Activated T-cell treated with anti-CD3 and anti-CD28 coated beads, Interleukin-2, amount 50 U/mL, for 24 hours (primary cell): ENCODE measurements around the gene MGMT.

ENCODE experiments used
- DNase-seq: peaks from one replicate; pipeline ENCODE4 v3.0.0-alpha.2; 2020
- H3K27ac Mint-ChIP-seq: 2 replicates; pipeline ENCODE4 v1.8.0; 2020; ENCODE audit warnings: mild to moderate bottlenecking, mixed read lengths
- H3K27me3 Mint-ChIP-seq: 2 replicates; pipeline ENCODE4 v1.8.0; 2020; ENCODE audit warnings: mixed read lengths
- H3K36me3 Mint-ChIP-seq: 2 replicates; pipeline ENCODE4 v1.8.0; 2020; ENCODE audit warnings: low read depth, mixed read lengths
- H3K4me1 Mint-ChIP-seq: 2 replicates; pipeline ENCODE4 v1.8.0; 2020; ENCODE audit warnings: low read depth, mixed read lengths
- H3K4me3 Mint-ChIP-seq: 2 replicates; pipeline ENCODE4 v1.8.0; 2020; ENCODE audit warnings: mild to moderate bottlenecking, moderate library complexity, mixed read lengths
- H3K9me3 Mint-ChIP-seq: 2 replicates; pipeline ENCODE4 v1.8.0; 2020; ENCODE audit warnings: mixed read lengths

Gene MGMT

DNA sequence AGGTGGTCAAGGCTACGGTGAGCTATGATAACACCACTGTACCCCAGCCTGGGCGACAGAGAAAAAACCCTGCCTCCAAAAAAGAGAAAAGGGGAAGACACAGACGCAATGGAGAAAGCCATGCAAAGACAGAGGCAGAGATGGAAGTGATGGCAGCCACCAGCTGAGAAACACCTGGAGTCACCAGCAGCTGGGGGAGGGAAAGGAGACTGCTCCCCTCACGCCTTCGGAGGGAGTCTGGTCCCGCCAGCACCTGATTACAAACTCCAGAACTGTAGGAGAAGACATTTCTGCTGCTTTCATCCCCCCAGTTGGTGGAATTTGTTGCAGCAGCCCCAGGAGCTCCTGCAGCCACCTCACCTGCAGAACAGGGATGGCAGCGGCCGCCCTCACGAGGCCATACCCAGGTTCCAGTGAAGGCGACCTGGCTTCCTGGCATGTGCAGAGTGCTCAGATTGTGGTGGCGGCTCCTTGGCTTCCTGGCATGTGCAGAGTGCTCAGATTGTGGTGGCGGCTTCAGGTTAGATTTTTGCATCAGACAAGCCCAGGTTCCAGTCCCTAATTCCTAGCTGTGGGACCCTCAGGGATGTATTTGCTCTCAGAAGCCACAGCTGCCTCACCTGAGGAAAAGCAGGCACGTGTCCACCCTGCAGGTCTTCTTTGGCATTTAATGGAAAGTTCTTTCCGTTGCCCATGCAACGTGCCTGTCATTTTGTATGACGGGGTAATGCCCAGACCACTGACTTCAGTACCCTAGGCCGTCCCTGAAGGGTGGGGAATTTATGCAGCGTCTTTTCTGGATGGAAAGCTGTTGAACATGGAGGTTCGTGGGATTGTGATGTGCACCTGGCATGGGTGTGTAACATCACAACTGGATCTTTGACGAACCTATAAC is 314.1 kb downstream of the MGMT start:
- Mint-ChIP-seq H3K4me3 (no peak overlapping the region), H3K27me3 (no peaks in the 10 kb centered on the region), H3K4me1 (no peaks in the 10 kb centered on the region), H3K36me3 (peaks cover 5% of the 10 kb centered on the region), H3K27ac (no peak overlapping the region), H3K9me3 (peaks cover 35% of the 10 kb centered on the region)
- DNase-seq: no peak

- Mint-ChIP-seq H3K9me3 (peaks cover 28% of the 10 kb centered on the region), H3K4me1 (no peaks in the 10 kb centered on the region), H3K4me3 (no peak overlapping the region), H3K36me3 (peaks cover 2% of the 10 kb centered on the region), H3K27me3 (no peaks in the 10 kb centered on the region), H3K27ac (no peak overlapping the region)
- no peak for DNase-seq
Observed at GRCh38 chr10:129784291-129784690, 317.2 kb downstream of the MGMT start.

GRCh38 chr10:129784891-129785290 is 317.9 kb downstream of the MGMT start:
- no peak overlapping the region for H3K4me3 Mint-ChIP-seq
- no peak for DNase-seq
- H3K27ac Mint-ChIP-seq: no peak overlapping the region
- peaks cover 34% of the 10 kb centered on the region for H3K9me3 Mint-ChIP-seq
- H3K27me3 Mint-ChIP-seq: no peaks in the 10 kb centered on the region
- no peaks in the 10 kb centered on the region for H3K4me1 Mint-ChIP-seq
- H3K36me3 Mint-ChIP-seq: peaks cover 2% of the 10 kb centered on the region

- no peak for DNase-seq
- Mint-ChIP-seq H3K9me3 (peaks cover 40% of the 10 kb centered on the region), H3K27me3 (no peaks in the 10 kb centered on the region), H3K36me3 (peaks cover 5% of the 10 kb centered on the region), H3K4me1 (no peaks in the 10 kb centered on the region), H3K27ac (no peak overlapping the region), H3K4me3 (no peak overlapping the region)
Observed at GRCh38 chr10:129785536-129785981, 318.5 kb downstream of the MGMT start.

DNA sequence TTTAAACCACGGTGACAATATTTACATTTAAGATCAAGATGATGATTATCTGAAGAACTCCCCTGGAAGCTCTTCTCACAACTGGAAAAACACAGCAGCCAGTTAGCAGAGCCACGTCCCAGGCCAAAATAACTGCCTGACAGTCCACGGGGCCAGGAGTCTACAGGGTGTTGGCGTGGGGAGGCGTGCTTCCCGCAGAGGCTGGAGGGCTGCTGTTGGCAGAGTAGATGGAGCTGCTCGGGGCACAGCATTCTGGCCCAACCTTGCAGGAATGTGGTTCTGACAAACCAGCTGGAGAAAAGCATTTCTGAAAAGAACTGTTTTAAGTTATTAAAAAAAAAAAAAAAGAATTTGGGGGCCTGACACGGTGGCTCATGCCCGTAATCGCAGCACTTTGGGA is 319.2 kb downstream of the MGMT start:
- no peak for DNase-seq
- peaks cover 45% of the 10 kb centered on the region for H3K9me3 Mint-ChIP-seq
- peaks cover 5% of the 10 kb centered on the region for H3K36me3 Mint-ChIP-seq
- no peaks in the 10 kb centered on the region for H3K4me1 Mint-ChIP-seq
- no peak overlapping the region for H3K27ac Mint-ChIP-seq
- no peak overlapping the region for H3K4me3 Mint-ChIP-seq
- no peaks in the 10 kb centered on the region for H3K27me3 Mint-ChIP-seq

GRCh38 chr10:129787557-129787956 is 320.5 kb downstream of the MGMT start:
- Mint-ChIP-seq H3K4me3 (no peak overlapping the region), H3K4me1 (no peaks in the 10 kb centered on the region), H3K36me3 (peaks cover 5% of the 10 kb centered on the region), H3K27ac (no peak overlapping the region), H3K9me3 (peaks cover 56% of the 10 kb centered on the region), H3K27me3 (no peaks in the 10 kb centered on the region)
- no peak for DNase-seq

DNA sequence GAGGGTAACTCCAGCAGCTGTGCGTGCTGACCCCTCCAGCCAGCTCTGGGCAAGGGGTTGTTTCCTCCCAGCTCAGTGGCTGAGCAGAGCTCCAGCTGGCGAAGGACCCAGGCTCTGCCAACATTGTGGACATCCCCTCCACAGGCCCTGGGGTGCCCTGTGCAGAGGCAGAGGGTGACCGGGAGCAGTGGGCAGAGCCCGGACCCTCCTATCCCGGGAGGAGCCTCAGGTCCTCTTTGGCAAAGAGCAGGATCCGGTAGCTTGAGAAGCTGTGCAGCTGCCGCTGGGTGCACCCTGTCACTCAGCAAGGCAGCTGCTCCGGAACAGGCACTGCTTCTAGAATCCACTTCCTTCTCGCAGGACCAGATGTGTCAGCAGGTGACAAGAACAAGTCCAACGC is 321.2 kb downstream of the MGMT start:
- Mint-ChIP-seq H3K4me3 (no peak overlapping the region), H3K36me3 (peaks cover 5% of the 10 kb centered on the region), H3K4me1 (no peaks in the 10 kb centered on the region), H3K9me3 (peaks cover 55% of the 10 kb centered on the region), H3K27ac (no peak overlapping the region), H3K27me3 (no peaks in the 10 kb centered on the region)
- no peak for DNase-seq

DNA sequence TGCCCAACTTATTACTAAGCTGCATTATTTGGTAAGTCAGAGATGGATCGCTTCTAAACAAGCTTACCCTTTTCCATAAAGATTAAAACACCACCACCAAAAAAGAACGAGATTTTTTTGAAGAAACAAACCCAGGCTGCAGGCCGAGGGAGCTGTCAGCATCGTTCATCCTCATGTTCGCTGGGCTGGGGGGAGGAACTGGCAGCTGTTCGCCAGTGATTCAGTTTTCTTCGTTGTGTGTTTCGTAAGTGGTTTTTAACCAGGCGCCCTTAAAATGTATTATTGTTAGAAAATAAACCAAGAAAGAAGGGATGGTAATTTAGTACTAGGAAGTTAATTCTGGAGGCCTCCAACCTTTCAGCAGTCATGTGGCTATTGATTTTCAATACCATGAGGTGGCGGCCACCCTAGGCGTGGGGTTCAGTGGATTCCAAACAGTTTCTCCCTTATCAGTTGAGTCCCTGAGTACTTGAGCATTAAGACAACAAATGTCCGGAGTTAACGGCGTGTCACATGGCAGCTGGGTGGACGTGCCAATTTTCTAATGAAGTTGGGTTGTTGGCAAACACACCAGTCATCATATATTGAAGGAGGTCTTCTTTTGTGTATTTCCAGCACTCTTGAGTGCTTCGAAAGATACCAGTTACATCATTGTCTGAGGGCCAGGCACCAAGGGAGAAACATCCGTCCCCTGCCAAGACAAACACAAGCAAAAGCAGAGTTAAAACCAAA is 323.8 kb downstream of the MGMT start:
- DNase-seq: no peak
- Mint-ChIP-seq H3K4me3 (no peak overlapping the region), H3K27me3 (no peaks in the 10 kb centered on the region)

DNA sequence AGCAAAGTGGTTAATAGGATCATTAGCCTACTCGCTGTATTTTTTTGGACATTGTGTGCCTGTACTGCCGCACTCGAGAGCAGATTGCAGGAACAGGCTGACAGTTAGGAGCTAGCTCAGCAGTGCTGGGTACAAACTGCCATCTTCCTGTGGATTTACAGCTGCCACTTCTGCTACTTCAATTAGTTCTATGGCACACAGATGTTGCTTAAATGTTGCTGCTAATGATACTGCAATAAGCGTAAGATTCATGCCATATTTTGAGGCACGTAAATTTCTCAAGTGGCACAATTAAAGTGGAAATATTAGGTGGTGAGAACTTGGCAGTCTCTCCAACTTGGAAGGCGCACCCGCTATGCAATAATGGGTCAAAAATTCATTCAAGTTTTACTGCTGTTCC is 325.1 kb downstream of the MGMT start:
- DNase-seq: no peak
- H3K4me1 Mint-ChIP-seq: no peaks in the 10 kb centered on the region

More for the DNA sequence above, 323.8 kb downstream of the MGMT start:
- H3K27ac Mint-ChIP-seq: no peak overlapping the region
- no peaks in the 10 kb centered on the region for H3K4me1 Mint-ChIP-seq
- H3K9me3 Mint-ChIP-seq: peaks cover 54% of the 10 kb centered on the region
- peaks cover 5% of the 10 kb centered on the region for H3K36me3 Mint-ChIP-seq

GRCh38 chr10:129792864-129793263 is 325.8 kb downstream of the MGMT start:
- Mint-ChIP-seq H3K4me1 (no peaks in the 10 kb centered on the region), H3K9me3 (peaks cover 46% of the 10 kb centered on the region), H3K4me3 (no peak overlapping the region), H3K27me3 (no peaks in the 10 kb centered on the region), H3K36me3 (peaks cover 5% of the 10 kb centered on the region), H3K27ac (no peak overlapping the region)
- DNase-seq: no peak

More for the DNA sequence above, 325.1 kb downstream of the MGMT start:
- no peak overlapping the region for H3K27ac Mint-ChIP-seq
- peaks cover 52% of the 10 kb centered on the region for H3K9me3 Mint-ChIP-seq
- peaks cover 5% of the 10 kb centered on the region for H3K36me3 Mint-ChIP-seq
- no peaks in the 10 kb centered on the region for H3K27me3 Mint-ChIP-seq
- no peak overlapping the region for H3K4me3 Mint-ChIP-seq

DNA sequence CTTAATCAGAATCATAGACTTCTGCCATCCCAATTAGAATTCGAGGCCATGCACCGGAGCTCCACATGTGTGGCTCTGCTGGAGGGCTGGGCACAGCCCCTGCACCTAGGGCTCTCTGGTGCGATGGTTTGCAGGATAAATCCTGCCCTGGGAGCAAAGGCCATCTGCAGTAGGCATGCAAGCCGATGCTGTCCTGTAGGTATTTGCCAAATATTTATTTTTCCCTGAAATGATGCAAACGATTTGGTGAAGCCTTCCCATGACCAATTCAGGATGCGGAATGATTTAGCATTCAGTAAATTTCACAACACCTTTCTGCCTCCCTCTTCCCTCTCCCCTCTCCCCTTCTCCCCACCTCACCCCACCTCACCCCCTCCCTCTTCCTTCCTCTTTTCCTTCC is 326.4 kb downstream of the MGMT start:
- Mint-ChIP-seq H3K9me3 (peaks cover 49% of the 10 kb centered on the region), H3K4me1 (no peaks in the 10 kb centered on the region), H3K4me3 (no peak overlapping the region), H3K27ac (no peak overlapping the region), H3K36me3 (peaks cover 3% of the 10 kb centered on the region), H3K27me3 (no peaks in the 10 kb centered on the region)
- DNase-seq: no peak

GRCh38 chr10:129793996-129794395 is 327.0 kb downstream of the MGMT start:
- Mint-ChIP-seq H3K4me3 (no peak overlapping the region), H3K9me3 (peaks cover 52% of the 10 kb centered on the region), H3K27ac (no peak overlapping the region), H3K36me3 (peaks cover 3% of the 10 kb centered on the region), H3K4me1 (no peaks in the 10 kb centered on the region), H3K27me3 (no peaks in the 10 kb centered on the region)
- no peak for DNase-seq

- H3K27me3 Mint-ChIP-seq: no peaks in the 10 kb centered on the region
- no peaks in the 10 kb centered on the region for H3K36me3 Mint-ChIP-seq
- H3K9me3 Mint-ChIP-seq: peaks cover 35% of the 10 kb centered on the region
- DNase-seq: no peak
- no peaks in the 10 kb centered on the region for H3K4me1 Mint-ChIP-seq
- H3K27ac Mint-ChIP-seq: no peak overlapping the region
- no peak overlapping the region for H3K4me3 Mint-ChIP-seq
Observed at GRCh38 chr10:129796710-129797420, 329.8 kb downstream of the MGMT start.

GRCh38 chr10:129799942-129800341 is 332.9 kb downstream of the MGMT start:
- no peak overlapping the region for H3K27ac Mint-ChIP-seq
- H3K4me1 Mint-ChIP-seq: no peaks in the 10 kb centered on the region
- H3K36me3 Mint-ChIP-seq: no peaks in the 10 kb centered on the region
- no peaks in the 10 kb centered on the region for H3K27me3 Mint-ChIP-seq
- no peak overlapping the region for H3K4me3 Mint-ChIP-seq
- DNase-seq: no peak
- peaks cover 40% of the 10 kb centered on the region for H3K9me3 Mint-ChIP-seq
